ENCODE data around the gene POLA2. TPM values are rescaled to one million over a fixed set of nuclear protein-coding genes. Genes with fewer than 3 reads are reported as not detected.

POLA2 gene
- total and polyA plus RNA-seq, 9 of the 15 experiments (the other 6 are each of a cell fraction or from before 2014, with no cell fraction given): 2.7 to 134 (median 44.4) TPM

DNA sequence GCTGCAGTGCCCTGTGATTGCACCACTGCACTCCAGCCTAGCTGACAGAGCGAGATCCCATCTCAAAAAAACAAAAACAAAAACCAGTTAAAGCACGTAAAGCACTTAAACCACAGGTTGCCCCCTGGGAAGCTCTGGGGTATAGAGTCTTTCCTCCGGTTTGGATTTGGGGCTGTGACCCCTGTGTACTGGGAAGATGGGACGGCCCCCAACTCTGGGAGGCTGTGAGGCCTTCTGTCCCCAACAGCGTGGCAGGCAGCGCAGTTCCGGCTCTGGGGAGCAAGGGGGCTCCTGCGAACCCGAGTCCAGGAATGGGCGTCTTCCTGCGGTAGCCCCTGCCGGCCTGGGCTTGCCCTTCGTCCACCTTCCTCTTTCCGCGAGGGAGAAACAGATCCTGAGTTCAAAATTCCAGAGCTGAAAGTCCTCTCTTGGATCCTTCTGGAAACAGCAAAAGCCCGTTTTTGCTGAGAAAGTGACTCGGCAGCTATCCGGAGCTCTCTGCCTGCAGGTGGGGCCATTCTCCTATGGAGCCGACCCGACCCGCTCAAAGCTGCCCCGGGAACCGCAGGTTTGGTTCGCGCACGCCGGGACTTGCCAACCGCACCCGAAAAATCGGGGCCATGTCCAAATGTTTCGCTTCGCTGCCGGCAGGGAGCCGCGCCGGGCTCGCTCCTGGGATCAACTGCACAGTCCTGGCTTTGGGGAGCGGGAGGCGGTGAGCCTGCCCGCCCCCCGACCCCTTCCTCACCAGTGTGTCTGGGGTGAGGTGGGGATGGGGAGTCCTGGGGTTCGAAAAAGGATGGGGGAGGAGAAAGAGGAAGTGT is 36.3 kb upstream of the POLA2 start (continued):
- TF ChIP-seq, protein P1, sequence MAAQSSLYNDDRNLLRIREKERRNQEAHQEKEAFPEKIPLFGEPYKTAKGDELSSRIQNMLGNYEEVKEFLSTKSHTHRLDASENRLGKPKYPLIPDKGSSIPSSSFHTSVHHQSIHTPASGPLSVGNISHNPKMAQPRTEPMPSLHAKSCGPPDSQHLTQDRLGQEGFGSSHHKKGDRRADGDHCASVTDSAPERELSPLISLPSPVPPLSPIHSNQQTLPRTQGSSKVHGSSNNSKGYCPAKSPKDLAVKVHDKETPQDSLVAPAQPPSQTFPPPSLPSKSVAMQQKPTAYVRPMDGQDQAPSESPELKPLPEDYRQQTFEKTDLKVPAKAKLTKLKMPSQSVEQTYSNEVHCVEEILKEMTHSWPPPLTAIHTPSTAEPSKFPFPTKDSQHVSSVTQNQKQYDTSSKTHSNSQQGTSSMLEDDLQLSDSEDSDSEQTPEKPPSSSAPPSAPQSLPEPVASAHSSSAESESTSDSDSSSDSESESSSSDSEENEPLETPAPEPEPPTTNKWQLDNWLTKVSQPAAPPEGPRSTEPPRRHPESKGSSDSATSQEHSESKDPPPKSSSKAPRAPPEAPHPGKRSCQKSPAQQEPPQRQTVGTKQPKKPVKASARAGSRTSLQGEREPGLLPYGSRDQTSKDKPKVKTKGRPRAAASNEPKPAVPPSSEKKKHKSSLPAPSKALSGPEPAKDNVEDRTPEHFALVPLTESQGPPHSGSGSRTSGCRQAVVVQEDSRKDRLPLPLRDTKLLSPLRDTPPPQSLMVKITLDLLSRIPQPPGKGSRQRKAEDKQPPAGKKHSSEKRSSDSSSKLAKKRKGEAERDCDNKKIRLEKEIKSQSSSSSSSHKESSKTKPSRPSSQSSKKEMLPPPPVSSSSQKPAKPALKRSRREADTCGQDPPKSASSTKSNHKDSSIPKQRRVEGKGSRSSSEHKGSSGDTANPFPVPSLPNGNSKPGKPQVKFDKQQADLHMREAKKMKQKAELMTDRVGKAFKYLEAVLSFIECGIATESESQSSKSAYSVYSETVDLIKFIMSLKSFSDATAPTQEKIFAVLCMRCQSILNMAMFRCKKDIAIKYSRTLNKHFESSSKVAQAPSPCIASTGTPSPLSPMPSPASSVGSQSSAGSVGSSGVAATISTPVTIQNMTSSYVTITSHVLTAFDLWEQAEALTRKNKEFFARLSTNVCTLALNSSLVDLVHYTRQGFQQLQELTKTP (IDR thresholded peaks at IDR 0.05; ENCODE audit: low read depth in 1 of 2, partially characterized antibody in 2 of 2): no peak
- TF ChIP-seq, protein P2, sequence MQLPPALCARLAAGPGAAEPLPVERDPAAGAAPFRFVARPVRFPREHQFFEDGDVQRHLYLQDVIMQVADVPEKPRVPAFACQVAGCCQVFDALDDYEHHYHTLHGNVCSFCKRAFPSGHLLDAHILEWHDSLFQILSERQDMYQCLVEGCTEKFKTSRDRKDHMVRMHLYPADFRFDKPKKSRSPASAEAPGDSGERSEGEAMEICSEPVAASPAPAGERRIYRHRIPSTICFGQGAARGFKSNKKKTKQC (CRISPR knock-in tag; IDR thresholded peaks at IDR 0.05): no peak
- TF ChIP-seq, protein P3, sequence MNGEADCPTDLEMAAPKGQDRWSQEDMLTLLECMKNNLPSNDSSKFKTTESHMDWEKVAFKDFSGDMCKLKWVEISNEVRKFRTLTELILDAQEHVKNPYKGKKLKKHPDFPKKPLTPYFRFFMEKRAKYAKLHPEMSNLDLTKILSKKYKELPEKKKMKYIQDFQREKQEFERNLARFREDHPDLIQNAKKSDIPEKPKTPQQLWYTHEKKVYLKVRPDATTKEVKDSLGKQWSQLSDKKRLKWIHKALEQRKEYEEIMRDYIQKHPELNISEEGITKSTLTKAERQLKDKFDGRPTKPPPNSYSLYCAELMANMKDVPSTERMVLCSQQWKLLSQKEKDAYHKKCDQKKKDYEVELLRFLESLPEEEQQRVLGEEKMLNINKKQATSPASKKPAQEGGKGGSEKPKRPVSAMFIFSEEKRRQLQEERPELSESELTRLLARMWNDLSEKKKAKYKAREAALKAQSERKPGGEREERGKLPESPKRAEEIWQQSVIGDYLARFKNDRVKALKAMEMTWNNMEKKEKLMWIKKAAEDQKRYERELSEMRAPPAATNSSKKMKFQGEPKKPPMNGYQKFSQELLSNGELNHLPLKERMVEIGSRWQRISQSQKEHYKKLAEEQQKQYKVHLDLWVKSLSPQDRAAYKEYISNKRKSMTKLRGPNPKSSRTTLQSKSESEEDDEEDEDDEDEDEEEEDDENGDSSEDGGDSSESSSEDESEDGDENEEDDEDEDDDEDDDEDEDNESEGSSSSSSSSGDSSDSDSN (IDR thresholded peaks at IDR 0.05; ENCODE audit: borderline replicate concordance in 1 of 2, low read depth in 2 of 2, low read length in 2 of 2): peak; percentile 72 to 94; a peak in 3 of 4 replicates
- TF ChIP-seq, protein P4, sequence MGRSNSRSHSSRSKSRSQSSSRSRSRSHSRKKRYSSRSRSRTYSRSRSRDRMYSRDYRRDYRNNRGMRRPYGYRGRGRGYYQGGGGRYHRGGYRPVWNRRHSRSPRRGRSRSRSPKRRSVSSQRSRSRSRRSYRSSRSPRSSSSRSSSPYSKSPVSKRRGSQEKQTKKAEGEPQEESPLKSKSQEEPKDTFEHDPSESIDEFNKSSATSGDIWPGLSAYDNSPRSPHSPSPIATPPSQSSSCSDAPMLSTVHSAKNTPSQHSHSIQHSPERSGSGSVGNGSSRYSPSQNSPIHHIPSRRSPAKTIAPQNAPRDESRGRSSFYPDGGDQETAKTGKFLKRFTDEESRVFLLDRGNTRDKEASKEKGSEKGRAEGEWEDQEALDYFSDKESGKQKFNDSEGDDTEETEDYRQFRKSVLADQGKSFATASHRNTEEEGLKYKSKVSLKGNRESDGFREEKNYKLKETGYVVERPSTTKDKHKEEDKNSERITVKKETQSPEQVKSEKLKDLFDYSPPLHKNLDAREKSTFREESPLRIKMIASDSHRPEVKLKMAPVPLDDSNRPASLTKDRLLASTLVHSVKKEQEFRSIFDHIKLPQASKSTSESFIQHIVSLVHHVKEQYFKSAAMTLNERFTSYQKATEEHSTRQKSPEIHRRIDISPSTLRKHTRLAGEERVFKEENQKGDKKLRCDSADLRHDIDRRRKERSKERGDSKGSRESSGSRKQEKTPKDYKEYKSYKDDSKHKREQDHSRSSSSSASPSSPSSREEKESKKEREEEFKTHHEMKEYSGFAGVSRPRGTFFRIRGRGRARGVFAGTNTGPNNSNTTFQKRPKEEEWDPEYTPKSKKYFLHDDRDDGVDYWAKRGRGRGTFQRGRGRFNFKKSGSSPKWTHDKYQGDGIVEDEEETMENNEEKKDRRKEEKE (IDR thresholded peaks at IDR 0.05; ENCODE audit: borderline replicate concordance in 1 of 2, control insufficient read depth in 1 of 2, low read depth in 2 of 2, low read length in 1 of 2): no peak
- TF ChIP-seq COPS2 (conservative IDR thresholded peaks at IDR 0.05): no peak
- no peak for TF ChIP-seq ZNF12 (CRISPR knock-in tag; IDR thresholded peaks at IDR 0.05)
- TF ChIP-seq GTF2A2 (tag; IDR thresholded peaks at IDR 0.05): no peak
- no peak for TF ChIP-seq FOXA1 (IDR thresholded peaks at IDR 0.05; ENCODE audit: borderline replicate concordance)
- peak in 1 of 2 experiments; percentile 52; a peak in 1 of 4 replicates for TF ChIP-seq SRF (CRISPR knock-in tag; IDR thresholded peaks at IDR 0.05)
- no peak for TF ChIP-seq CSDE1 (IDR thresholded peaks at IDR 0.05)
- TF ChIP-seq, protein P5, sequence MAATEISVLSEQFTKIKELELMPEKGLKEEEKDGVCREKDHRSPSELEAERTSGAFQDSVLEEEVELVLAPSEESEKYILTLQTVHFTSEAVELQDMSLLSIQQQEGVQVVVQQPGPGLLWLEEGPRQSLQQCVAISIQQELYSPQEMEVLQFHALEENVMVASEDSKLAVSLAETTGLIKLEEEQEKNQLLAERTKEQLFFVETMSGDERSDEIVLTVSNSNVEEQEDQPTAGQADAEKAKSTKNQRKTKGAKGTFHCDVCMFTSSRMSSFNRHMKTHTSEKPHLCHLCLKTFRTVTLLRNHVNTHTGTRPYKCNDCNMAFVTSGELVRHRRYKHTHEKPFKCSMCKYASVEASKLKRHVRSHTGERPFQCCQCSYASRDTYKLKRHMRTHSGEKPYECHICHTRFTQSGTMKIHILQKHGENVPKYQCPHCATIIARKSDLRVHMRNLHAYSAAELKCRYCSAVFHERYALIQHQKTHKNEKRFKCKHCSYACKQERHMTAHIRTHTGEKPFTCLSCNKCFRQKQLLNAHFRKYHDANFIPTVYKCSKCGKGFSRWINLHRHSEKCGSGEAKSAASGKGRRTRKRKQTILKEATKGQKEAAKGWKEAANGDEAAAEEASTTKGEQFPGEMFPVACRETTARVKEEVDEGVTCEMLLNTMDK (IDR thresholded peaks at IDR 0.05; ENCODE audit: borderline replicate concordance, insufficient read depth, low read depth, low read length, poor library complexity, severe bottlenecking): peak; percentile 16
- TF ChIP-seq PHF21A (IDR thresholded peaks at IDR 0.05; ENCODE audit: borderline replicate concordance, low read depth): no peak
- TF ChIP-seq KDM1A (IDR thresholded peaks at IDR 0.05): no peak
